Glutamatergic neuron (in vitro differentiated cells): ENCODE measurements around the gene SHB. TPM values are rescaled to one million over a fixed set of nuclear protein-coding genes. Genes with fewer than 3 reads are reported as not detected.

Experiments used
- DNase-seq: peaks from one replicate; pipeline ENCODE4 v3.0.0; 2022
- H3K27ac Mint-ChIP-seq: one replicate; pipeline ENCODE4 v1.8.0; 2020; ENCODE audit warnings: mild to moderate bottlenecking, mixed read lengths, inconsistent platforms; ENCODE audit not compliant: unreplicated experiment
- H3K27me3 Mint-ChIP-seq: one replicate; pipeline ENCODE4 v1.8.0; 2020; ENCODE audit warnings: mild to moderate bottlenecking, moderate library complexity, mixed read lengths, inconsistent platforms; ENCODE audit not compliant: unreplicated experiment
- H3K36me3 Mint-ChIP-seq: one replicate; pipeline ENCODE4 v1.8.0; 2020; ENCODE audit warnings: mild to moderate bottlenecking, mixed read lengths, inconsistent platforms; ENCODE audit not compliant: unreplicated experiment
- H3K4me1 Mint-ChIP-seq: one replicate; pipeline ENCODE4 v1.8.0; 2020; ENCODE audit warnings: mild to moderate bottlenecking, low read depth, mixed read lengths, inconsistent platforms; ENCODE audit not compliant: unreplicated experiment
- H3K4me3 Mint-ChIP-seq: one replicate; pipeline ENCODE4 v1.8.0; 2020; ENCODE audit warnings: mild to moderate bottlenecking, mixed read lengths, inconsistent platforms; ENCODE audit not compliant: unreplicated experiment
- H3K9me3 Mint-ChIP-seq: one replicate; pipeline ENCODE4 v1.8.0; 2020; ENCODE audit warnings: mild to moderate bottlenecking, moderate library complexity, mixed read lengths, inconsistent platforms; ENCODE audit not compliant: unreplicated experiment
- total RNA-seq: library from RNA; stranded (reverse); fragmentation: NEBNext Ultra II Directional; extraction: Animal tissue kit (Norgen Biotek cat#: 25700); gene quantifications from one replicate; pipeline ENCODE4 v1.2.1, GENCODE V29; 2021; ENCODE audit not compliant: unreplicated experiment
- TF ChIP-seq, protein P1 (sequence below): fragments of 200-600 bp; sonication (generic); IDR thresholded peaks from one replicate; pipeline ENCODE4 v1.5.0; 2021; ENCODE audit not compliant: partially characterized antibody, unreplicated experiment

SHB gene
- total RNA-seq, 1 donor from 2014 or later: 31.7 TPM

DNA sequence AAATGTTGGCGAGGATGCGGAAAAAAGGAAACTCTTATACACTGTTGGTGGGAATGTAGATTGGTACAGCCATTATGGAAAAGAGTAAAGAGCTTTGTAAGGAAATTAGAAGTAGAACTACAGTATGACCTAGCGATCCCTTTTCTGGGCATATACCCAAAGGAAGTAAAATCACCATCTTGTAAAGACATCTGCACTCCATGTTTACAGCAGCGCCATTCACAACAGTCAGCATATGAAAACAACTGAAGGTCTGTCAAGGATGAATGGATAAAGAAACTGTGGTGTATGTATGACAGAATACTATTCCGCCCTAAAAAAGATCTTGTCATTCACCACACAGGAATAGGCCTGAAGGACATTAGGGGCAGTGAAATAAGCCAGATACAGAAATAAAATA is 137.4 kb downstream of the SHB start:
- H3K9me3 Mint-ChIP-seq: peaks cover 4% of the 10 kb centered on the region
- H3K4me3 Mint-ChIP-seq: no peak overlapping the region
- TF ChIP-seq, protein P1, sequence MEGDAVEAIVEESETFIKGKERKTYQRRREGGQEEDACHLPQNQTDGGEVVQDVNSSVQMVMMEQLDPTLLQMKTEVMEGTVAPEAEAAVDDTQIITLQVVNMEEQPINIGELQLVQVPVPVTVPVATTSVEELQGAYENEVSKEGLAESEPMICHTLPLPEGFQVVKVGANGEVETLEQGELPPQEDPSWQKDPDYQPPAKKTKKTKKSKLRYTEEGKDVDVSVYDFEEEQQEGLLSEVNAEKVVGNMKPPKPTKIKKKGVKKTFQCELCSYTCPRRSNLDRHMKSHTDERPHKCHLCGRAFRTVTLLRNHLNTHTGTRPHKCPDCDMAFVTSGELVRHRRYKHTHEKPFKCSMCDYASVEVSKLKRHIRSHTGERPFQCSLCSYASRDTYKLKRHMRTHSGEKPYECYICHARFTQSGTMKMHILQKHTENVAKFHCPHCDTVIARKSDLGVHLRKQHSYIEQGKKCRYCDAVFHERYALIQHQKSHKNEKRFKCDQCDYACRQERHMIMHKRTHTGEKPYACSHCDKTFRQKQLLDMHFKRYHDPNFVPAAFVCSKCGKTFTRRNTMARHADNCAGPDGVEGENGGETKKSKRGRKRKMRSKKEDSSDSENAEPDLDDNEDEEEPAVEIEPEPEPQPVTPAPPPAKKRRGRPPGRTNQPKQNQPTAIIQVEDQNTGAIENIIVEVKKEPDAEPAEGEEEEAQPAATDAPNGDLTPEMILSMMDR: no peak
- no peak overlapping the region for H3K27ac Mint-ChIP-seq
- H3K27me3 Mint-ChIP-seq: peaks cover 3% of the 10 kb centered on the region
- no peak for DNase-seq
- H3K36me3 Mint-ChIP-seq: peaks cover 10% of the 10 kb centered on the region
- H3K4me1 Mint-ChIP-seq: peaks cover 2% of the 10 kb centered on the region

DNA sequence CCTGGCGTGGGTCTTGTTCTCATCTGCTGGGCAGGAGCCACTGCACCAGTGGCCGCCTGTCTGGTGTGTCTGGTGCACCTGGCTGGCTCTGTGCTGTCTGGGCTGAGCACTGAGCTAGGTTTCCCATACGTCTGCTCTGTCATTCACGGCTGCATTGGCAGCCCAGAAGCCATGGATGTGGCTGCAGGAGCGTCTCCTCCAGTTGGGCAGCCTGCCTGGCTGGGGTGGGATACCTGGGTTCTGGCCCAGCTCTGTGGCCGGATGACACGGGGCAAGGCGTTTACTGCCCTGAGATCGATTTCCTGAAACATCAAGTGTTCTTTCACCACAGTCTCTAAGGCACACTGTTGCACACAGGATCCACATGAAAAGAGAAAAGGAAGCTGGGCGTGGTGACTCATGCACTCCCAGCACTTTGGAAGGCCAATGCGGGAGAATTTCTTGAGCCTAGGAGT is 139.6 kb downstream of the SHB start:
- peaks cover 5% of the 10 kb centered on the region for H3K9me3 Mint-ChIP-seq
- H3K27me3 Mint-ChIP-seq: peaks cover 3% of the 10 kb centered on the region
- no peak overlapping the region for H3K27ac Mint-ChIP-seq
- DNase-seq: no peak
- H3K36me3 Mint-ChIP-seq: peaks cover 10% of the 10 kb centered on the region
- TF ChIP-seq, protein P1: no peak
- H3K4me3 Mint-ChIP-seq: no peak overlapping the region
- peaks cover 7% of the 10 kb centered on the region for H3K4me1 Mint-ChIP-seq

DNA sequence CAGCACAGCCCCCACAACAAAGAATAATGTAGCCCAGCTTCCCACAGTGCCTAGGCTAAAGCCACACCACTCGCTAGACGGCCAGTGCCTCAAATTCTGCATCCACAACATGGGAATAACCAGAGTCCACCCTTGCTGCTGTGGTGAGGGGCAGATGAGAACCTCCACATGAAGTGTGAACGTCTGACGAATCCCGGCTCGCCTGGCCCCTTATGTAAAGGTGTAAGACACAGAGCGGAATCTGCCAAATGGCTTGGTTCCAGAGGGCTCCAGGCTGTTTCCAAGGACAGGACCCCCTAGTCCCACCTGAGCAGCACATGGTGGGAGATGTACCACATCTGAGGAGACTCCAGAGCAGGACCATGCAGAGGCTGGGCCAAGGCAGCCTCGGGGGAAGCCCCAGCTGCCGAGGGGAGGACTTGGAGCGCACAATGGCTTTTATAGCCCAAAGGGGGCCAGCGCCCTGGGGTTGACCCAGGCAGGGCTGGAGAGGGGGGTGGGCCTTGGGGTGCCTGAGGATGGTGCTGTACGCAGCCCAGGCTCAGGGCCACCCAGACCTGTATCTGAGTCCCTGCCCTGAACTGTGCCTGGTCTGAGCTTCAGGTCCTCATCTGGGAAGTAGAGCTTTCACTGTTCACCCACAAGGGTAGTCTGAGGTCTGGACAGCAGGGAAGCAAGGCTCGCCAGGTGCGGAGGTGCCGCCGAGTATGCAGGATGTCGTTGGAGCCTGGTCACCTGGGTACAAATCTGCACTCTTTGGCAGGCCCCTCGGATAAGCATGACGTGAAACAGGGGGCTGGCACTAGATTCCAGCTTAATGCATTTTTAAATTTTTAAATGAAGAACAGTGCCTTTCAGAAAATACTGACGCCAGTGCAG is 140.2 kb downstream of the SHB start:
- H3K4me1 Mint-ChIP-seq: peaks cover 9% of the 10 kb centered on the region
- H3K36me3 Mint-ChIP-seq: peaks cover 10% of the 10 kb centered on the region
- TF ChIP-seq, protein P1: no peak
- no peak for DNase-seq
- H3K27ac Mint-ChIP-seq: no peak overlapping the region
- H3K4me3 Mint-ChIP-seq: no peak overlapping the region
- peaks cover 5% of the 10 kb centered on the region for H3K9me3 Mint-ChIP-seq
- H3K27me3 Mint-ChIP-seq: peaks cover 3% of the 10 kb centered on the region

DNA sequence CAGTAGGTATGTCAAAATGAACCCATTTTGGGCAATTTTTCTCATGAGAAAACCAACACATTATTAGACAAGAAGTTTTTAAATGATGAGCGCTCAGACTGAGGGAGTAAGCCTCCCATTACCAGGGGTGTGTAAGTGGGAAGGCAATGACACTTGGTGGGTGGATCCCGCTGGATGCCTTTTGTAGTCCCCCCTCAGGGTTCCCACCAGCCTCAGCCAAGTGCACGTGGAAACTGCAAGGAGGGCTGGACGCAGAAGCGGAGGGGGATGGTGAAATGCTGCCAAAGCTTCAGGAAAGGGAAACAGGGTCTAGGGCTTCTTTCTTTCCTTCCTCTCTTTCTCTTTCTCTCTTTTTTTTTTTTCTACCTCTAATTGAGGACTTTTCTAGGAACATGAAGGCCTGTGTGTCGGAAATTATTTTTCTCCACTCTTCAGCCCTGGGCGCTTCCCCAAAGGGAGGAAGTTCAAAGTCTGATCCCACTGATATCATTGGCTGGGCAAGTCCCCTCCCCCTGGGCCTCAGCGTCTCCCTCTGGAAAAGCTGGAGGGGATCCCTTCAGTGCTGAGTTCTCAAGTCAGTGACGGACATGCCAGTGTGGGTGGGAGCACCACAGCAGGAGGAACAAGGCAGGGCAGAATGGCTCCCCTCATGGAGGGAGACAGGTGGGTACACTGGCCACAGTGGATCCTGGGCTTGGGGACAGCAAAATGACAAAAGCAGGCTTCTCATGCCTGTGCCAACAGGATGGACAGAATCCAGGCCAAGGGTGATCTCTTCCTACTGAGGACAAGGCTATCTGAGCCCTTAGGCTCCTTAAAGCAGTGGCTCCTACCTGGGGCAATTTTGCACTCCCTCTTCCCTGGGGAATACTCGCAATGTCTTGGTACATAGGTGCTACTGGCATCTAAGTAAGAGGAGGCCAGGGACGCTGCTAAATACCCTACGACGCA is 141.2 kb downstream of the SHB start:
- Mint-ChIP-seq H3K36me3 (peaks cover 10% of the 10 kb centered on the region), H3K9me3 (peaks cover 5% of the 10 kb centered on the region), H3K4me1 (peaks cover 13% of the 10 kb centered on the region), H3K4me3 (no peak overlapping the region), H3K27me3 (peaks cover 3% of the 10 kb centered on the region), H3K27ac (no peak overlapping the region)
- TF ChIP-seq, protein P1: no peak
- DNase-seq: no peak
